Heart right ventricle (tissue), 16 donors: Measurements from ENCODE around the gene TBX19. TPM values are rescaled to one million over a fixed set of nuclear protein-coding genes. Genes with fewer than 3 reads are reported as not detected.

Source experiments
- ATAC-seq, 8 donors: fragments of 200-7000 bp; cut with Tn5 transposase; one replicate each; pipeline ENCODE4 v1.9.1; 2020; ENCODE audit warnings: mild to moderate bottlenecking in 8 of 8, moderate library complexity in 8 of 8, moderate number of reproducible peaks in 1 of 8
- DNase-seq, 2 donors: peaks; one replicate each; pipeline ENCODE4 v3.0.0-alpha.2; 2020
- H3K27ac ChIP-seq, 10 donors: fragments of 200-600 bp; sonication (generic) in 2 of 10; one replicate each; pipeline versions ENCODE4 v1.5.0 to v1.8.0; 2020 to 2022; ENCODE audit warnings: mild to moderate bottlenecking in 3 of 10
- H3K27me3 ChIP-seq, 7 donors: fragments of 200-600 bp; one replicate each; pipeline ENCODE4 v1.8.0; 2021 to 2022; ENCODE audit warnings: mild to moderate bottlenecking in 2 of 7
- H3K36me3 ChIP-seq, 9 donors: fragments of 200-600 bp; sonication (generic) in 1 of 9; one replicate each; pipeline versions ENCODE4 v1.5.0 to v1.8.0; 2020 to 2022; ENCODE audit warnings: mild to moderate bottlenecking in 2 of 9
- H3K4me1 ChIP-seq, 9 donors: fragments of 200-600 bp; sonication (generic) in 1 of 9; one replicate each; pipeline versions ENCODE4 v1.5.0 to v1.8.0; 2020 to 2022; ENCODE audit warnings: mild to moderate bottlenecking in 4 of 9
- H3K4me3 ChIP-seq, 10 donors: fragments of 200-600 bp; sonication (generic) in 2 of 10; one replicate each; pipeline versions ENCODE4 v1.5.0 to v1.8.0; 2020 to 2022; ENCODE audit warnings: mild to moderate bottlenecking in 7 of 10, moderate library complexity in 2 of 10
- H3K9me3 ChIP-seq, 11 donors: fragments of 200-600 bp in 10 of 11; sonication (generic) in 2 of 11; one replicate each; pipeline versions ENCODE4 v1.5.0 to v1.8.0; 2013 to 2022; ENCODE audit warnings: mild to moderate bottlenecking in 2 of 11, control low read depth in 1 of 11, moderate library complexity in 1 of 11
- WGBS, 2 donors: extraction: QIAGEN DNeasy Blood & Tissue Kit; methylation state at CpG; one replicate each; pipeline ENCODE4 v1.1.7; 2013; ENCODE audit warnings: inconsistent platforms in 1 of 2; 5-methylcytosine and 5-hydroxymethylcytosine counted together
- intact Hi-C, 10 donors: fragments of 100-400 bp; cut with DNase I; formaldehyde crosslinking; loops; one replicate each; pipeline versions ENCODE4 v1.11.1 to v1.14.2; 2022
- long read RNA-seq, 3 donors: library from polyadenylated mRNA; unstranded; transcript quantifications; one replicate each; pipeline ENCODE4 v2.0.0, GENCODE V29; 2020 to 2021
- polyA plus RNA-seq, 2 donors: library from polyadenylated mRNA; stranded (reverse); fragments of 200-250 nt; gene quantifications; one replicate each; pipeline ENCODE4 v1.2.3, GENCODE V29; 2013
- total RNA-seq, 10 donors: library from RNA; stranded (reverse); fragmentation: NEBNext Ultra II Directional in 3 of 10; extraction: Animal tissue kit (Norgen Biotek cat#: 25700) in 3 of 10; gene quantifications; one replicate each; pipeline versions ENCODE4 v1.2.1 to v1.2.4, GENCODE V29; 2021 to 2023
- TF ChIP-seq, protein P1 (sequence below), 9 donors: fragments of 200-600 bp; sonication (generic) in 2 of 9; IDR thresholded peaks; one replicate each; pipeline versions ENCODE4 v1.5.0 to v1.8.0; 2021 to 2022; ENCODE audit warnings: antibody characterized with exemption in 9 of 9, mild to moderate bottlenecking in 5 of 9, moderate library complexity in 1 of 9
- donor health status: Arrhythmogenic right ventricular cardiomyopathy.
- donor health status: ischemic (EF 13 %, LVEDD 7.1; RV severe dilation, severe dysfunction).
- donor health status: healthy with polysubstance abuse.
- donor health status: DM: no; HTN: yes; CAD: no.
- donor health status: DM: no; HTN: no; CAD: no.
- donor health status: ischemic (EF 25% LVEDD 6.9; RV normal size, moderate dysfunction).
- donor health status: ischemic (EF 25% LVEDD 5.7; RV mildly dilated, moderate dysfunction).
- donor health status: healthy.
- donor health status: DM: yes; HTN: yes; CAD: no.
- donor health status: Ischemic cardiomyopathy.
- donor health status: ischemic (EF 35%, LVEDD 5.7; RV mildly dilated, moderate dysfunction).
- donor health status: nonischemic (EF 11% LVEDD 7.7; RV severe dilation, severe dysfunction).
- donor health status: DM: yes; HTN: yes; CAD: no.
- donor health status: PGD.
- donor health status: ischemic (EF 29% LVEDD 5.4; RV normal size, mild dysfunction).
- donor health status: nonischemic (EF 23%, LVEDD 6.1; RV moderate dilation, normal function).

TBX19 gene
- total RNA-seq (under 1 TPM; 0.21 to 0.56 (median 0.39) TPM), polyA plus RNA-seq (under 1 TPM; 0.25 to 0.59 TPM)
- long read RNA-seq, donor 1 = 0 reads
- long read RNA-seq, donor 2 = 0 reads
- long read RNA-seq, donor 3 = 0 reads

DNA sequence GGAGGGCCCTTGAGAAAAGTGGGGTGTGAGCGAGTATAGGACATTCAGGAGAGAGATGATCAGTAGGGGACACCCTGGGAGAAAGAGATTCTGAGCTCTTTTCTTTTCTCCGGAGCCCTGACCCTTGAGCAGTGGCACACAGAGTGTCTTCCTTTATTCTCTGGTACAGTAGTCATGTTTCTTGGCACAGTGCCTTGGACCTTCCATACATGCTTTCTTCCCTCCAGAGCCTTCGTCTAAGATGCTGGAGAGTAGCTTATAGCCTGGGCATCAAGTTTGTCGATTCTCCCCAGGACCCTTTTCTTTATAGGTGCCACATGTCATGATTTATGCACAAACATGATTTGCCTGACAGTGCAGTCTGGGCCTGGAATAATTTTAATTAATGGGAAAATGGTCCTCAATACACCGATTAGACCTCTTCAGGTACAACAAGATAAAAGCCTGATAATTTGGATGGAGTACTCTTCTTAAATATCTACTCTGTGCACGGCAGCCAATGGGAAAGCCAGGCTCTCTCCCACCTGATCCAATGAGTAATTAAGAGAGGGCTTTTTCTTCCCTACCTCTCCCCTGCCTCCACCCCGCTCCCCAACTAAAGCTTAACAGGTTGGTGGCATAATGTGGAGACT is at the start of gene TBX19:
Gene TBX19 (plus strand): TSS at position 582 of the 632 bp plus-strand sequence. CDS start 214 bp downstream, outside the sequence.
- Histone ChIP-seq H3K4me1 (no peaks in the 10 kb centered on the region), H3K4me3 (no peak within 1 kb of the TSS), H3K36me3 (no peaks in the 10 kb centered on the region), H3K27ac (no peak within 1 kb of the TSS), H3K9me3 (peaks cover 0 to 15% (median 7%) of the 10 kb centered on the region in 11 donors), H3K27me3 (no peaks in the 10 kb centered on the region)
- intact Hi-C loops = loop anchor here in 1 of 10 donors (2.0 kb wide), 1 partner anchor 28 kb away; no protein-coding TSS in a partner anchor
- 86 to 93% methylated on average over 7 of the region's 7 CpGs for WGBS, 2 donors
- TF ChIP-seq, protein P1, sequence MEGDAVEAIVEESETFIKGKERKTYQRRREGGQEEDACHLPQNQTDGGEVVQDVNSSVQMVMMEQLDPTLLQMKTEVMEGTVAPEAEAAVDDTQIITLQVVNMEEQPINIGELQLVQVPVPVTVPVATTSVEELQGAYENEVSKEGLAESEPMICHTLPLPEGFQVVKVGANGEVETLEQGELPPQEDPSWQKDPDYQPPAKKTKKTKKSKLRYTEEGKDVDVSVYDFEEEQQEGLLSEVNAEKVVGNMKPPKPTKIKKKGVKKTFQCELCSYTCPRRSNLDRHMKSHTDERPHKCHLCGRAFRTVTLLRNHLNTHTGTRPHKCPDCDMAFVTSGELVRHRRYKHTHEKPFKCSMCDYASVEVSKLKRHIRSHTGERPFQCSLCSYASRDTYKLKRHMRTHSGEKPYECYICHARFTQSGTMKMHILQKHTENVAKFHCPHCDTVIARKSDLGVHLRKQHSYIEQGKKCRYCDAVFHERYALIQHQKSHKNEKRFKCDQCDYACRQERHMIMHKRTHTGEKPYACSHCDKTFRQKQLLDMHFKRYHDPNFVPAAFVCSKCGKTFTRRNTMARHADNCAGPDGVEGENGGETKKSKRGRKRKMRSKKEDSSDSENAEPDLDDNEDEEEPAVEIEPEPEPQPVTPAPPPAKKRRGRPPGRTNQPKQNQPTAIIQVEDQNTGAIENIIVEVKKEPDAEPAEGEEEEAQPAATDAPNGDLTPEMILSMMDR (IDR thresholded peaks at IDR 0.05) = no peak
- ATAC-seq (no peak), DNase-seq (no peak)

DNA sequence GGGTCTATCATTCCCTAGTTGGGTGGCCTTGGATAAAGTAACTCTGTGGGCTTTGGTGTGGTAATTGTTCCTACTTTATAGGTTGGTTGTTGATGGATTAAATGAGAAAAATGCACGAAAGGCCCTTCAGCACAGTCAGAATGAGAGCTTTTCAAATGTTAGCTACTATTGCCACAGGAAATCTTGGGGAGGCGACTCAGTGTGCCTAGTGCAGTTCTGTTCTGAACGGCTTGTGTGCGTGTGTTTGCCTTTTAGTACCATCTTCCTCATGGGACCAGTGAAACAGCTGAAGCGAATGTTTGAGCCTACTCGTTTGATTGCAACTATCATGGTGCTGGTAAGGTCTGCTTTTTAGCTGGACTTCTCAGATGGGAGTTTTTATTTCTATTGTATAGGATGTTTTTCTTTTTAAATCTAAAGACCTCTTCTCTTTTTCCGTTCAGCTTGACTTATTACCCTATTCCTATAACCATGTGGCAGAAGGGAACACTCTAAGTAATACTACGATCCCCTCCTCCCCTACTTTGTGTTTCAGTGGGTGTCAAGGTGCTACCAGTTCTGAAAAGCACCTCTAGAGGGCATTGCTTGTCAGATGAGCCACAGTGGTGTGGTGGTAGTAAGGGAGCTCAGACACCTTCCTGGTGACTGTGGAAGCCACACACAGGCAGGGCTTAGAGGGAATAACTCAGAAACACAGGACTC is 45.7 kb upstream of the TBX19 start:
- ATAC-seq (peak in 5 of 8 donors; percentile 38 to 71 (median 57)), DNase-seq (no peak)
- H3K4me3 ChIP-seq = no peak overlapping the region
- no peaks in the 10 kb centered on the region for H3K27me3 ChIP-seq
- WGBS, 2 donors = 96% methylated on average over 8 of the region's 8 CpGs
- peaks cover 0 to 100% (median 45%) of the 10 kb centered on the region in 9 donors for H3K36me3 ChIP-seq
- no peaks in the 10 kb centered on the region for H3K9me3 ChIP-seq
- H3K27ac ChIP-seq = no peak overlapping the region
- H3K4me1 ChIP-seq = peaks cover 0 to 35% (median 15%) of the 10 kb centered on the region in 9 donors
- intact Hi-C loops = no loop called here
- TF ChIP-seq, protein P1 (IDR thresholded peaks at IDR 0.05) = peak in 8 of 9 donors; percentile 9 to 65 (median 50)

DNA sequence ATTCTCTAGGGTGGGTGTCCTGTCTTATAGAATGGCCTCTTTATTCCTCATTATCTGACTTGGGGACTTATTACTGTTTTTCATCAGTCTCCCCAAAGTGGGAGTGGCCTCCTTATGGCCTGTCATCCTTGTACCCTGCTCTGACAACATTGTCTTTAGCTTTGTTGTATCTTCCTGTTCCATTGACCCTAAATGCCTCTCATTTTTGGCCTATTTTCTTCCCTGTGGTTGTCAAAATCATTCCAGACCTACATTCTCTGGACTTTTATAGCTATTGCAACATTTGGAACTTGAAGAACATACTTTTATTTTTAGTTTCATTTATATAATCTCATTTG is 45.2 kb upstream of the TBX19 start:
- H3K27me3 ChIP-seq = no peaks in the 10 kb centered on the region
- intact Hi-C loops = no loop called here
- peaks cover 0 to 100% (median 45%) of the 10 kb centered on the region in 9 donors for H3K36me3 ChIP-seq
- ATAC-seq (peak in 1 of 8 donors; percentile 9), DNase-seq (no peak)
- TF ChIP-seq, protein P1 (IDR thresholded peaks at IDR 0.05) = peak in 2 of 9 donors; percentile 0 to 7
- H3K4me3 ChIP-seq = no peak overlapping the region
- H3K9me3 ChIP-seq = no peaks in the 10 kb centered on the region
- H3K4me1 ChIP-seq = peaks cover 0 to 31% (median 14%) of the 10 kb centered on the region in 9 donors
- H3K27ac ChIP-seq = no peak overlapping the region

DNA sequence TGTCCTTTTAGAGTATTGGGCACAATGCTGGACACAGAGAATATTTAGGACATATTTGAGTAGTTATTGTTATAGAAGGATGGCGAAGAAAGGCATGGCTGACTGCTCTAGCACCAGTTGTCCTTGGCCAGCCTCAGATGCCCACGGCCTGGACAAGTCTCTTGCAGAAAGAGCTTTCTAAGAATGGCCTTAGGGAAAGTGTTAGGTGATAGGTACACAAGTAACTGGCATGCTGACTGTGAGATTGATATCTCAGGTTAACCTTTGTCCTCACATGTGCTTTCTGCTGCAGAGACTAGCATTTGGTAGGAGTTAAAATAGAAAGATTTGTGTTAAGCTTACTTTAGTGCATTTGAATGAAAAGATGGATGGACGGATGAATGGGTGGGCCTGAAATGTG is 44.7 kb upstream of the TBX19 start:
- TF ChIP-seq, protein P1 (IDR thresholded peaks at IDR 0.05) = no peak
- intact Hi-C loops = no loop called here
- ATAC-seq (no peak), DNase-seq (no peak)
- H3K4me3 ChIP-seq = no peak overlapping the region
- H3K27ac ChIP-seq = no peak overlapping the region
- H3K9me3 ChIP-seq = no peaks in the 10 kb centered on the region
- H3K4me1 ChIP-seq = peaks cover 0 to 28% (median 10%) of the 10 kb centered on the region in 9 donors
- 82 to 89% methylated on average over 3 of the region's 3 CpGs for WGBS, 2 donors
- peaks cover 0 to 100% (median 45%) of the 10 kb centered on the region in 9 donors for H3K36me3 ChIP-seq
- H3K27me3 ChIP-seq = no peaks in the 10 kb centered on the region
